GM10248 (cell line): ENCODE measurements around the gene ZNF28.
"Not testable (repeated sequence)": the region's sequence is repeated elsewhere in the genome, so short reads cannot be mapped to it uniquely, and the experiment has no call there.

ENCODE experiments used
- CTCF ChIA-PET: fragments of 300-600 bp; sonication (Branson Sonifier 250); formaldehyde crosslinking; extraction: SDS; loops from one replicate; lab custom pipeline; 2021; ENCODE audit warnings: antibody characterized with exemption; lab: Yijun Ruan, JAX
- POLR2A ChIA-PET: fragments of 350-650 bp; sonication (Branson Sonifier 250); formaldehyde crosslinking; extraction: SDS; loops from one replicate; lab custom pipeline; 2020; ENCODE audit warnings: antibody characterized with exemption; lab: Yijun Ruan, JAX
- DNase-seq: peaks from one replicate; pipeline ENCODE4 v3.0.0; 2012; ENCODE audit errors: extremely low spot score
- TF ChIP-seq, protein P1 (sequence below): IDR thresholded peaks from 2 replicates; pipeline ENCODE4 v1.5.1; 2012; ENCODE audit warnings: mild to moderate bottlenecking, low read depth; ENCODE audit errors: extremely low read depth, missing control alignments, control extremely low read depth

ZNF28 gene

DNA sequence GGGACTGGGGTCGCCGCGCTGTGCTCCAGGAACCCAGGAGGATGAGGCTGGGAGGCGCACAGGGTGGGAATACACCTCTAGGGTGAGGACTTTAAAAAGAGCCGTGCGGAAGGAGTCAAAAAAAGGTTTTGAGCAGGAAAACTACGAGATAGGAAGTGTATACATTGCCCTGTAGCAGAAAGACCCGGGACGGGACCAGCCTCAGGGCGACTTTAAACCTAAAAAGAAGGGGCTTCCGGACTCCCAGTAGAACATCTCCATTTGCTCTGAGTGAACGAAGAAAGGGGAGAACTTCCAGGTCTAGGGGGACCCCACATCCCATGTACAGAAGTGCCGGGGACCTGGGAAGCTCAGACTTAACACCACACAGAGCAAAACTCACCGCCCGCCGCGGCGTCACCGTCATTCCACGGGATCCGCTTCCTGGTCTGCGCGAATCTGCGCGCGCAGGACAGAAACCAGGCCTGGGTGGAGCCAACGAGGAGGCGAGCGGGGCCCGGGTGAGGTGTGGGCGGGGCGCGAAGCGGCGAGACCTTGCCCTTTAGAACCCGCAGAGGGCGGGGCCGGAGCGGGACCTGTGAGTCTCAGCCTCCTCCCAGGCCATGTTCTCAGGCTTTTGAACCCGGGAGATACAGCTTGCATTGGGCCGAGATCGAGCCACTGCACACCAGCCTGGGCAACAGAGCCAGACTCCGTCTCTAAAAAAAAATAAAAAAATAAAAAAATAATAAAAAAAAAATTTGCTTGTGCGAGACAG, at the start of gene ZNF28:
ZNF28 (minus strand) TSS at position 430 of the 757 bp plus-strand sequence. CDS start 3,675 bp downstream, outside the sequence.
- DNase-seq = peak; percentile 40
- POLR2A ChIA-PET = interaction anchor here (0.6 kb wide), 1 partner anchor 1131 kb away, joined by 3 read pairs; no protein-coding TSS in a partner anchor
- CTCF ChIA-PET = interaction anchor here (0.6 kb wide), 1 partner anchor 11 kb away, joined by 4 read pairs; no protein-coding TSS in a partner anchor

DNA sequence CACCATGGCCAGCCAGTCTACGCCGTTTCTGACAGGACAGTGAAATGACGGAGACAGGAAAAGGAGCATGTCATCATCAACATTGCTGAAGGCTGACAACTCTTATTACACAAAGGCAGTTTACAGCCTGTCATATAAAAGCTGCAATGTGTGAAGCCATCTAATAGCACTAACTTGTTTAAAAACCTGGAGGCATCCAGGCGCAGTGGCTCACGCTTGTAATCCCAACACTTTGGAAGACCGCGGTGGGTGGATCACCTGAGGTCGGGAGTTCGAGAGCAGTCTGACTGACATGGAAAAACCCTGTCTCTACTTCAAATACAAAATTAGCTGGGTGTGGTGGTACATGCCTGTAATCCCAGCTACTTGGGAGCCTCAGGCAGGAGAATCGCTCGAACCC, 46.6 kb upstream of the ZNF28 start:
- DNase-seq, POLR2A ChIA-PET, CTCF ChIA-PET: not testable (repeated sequence)

DNA sequence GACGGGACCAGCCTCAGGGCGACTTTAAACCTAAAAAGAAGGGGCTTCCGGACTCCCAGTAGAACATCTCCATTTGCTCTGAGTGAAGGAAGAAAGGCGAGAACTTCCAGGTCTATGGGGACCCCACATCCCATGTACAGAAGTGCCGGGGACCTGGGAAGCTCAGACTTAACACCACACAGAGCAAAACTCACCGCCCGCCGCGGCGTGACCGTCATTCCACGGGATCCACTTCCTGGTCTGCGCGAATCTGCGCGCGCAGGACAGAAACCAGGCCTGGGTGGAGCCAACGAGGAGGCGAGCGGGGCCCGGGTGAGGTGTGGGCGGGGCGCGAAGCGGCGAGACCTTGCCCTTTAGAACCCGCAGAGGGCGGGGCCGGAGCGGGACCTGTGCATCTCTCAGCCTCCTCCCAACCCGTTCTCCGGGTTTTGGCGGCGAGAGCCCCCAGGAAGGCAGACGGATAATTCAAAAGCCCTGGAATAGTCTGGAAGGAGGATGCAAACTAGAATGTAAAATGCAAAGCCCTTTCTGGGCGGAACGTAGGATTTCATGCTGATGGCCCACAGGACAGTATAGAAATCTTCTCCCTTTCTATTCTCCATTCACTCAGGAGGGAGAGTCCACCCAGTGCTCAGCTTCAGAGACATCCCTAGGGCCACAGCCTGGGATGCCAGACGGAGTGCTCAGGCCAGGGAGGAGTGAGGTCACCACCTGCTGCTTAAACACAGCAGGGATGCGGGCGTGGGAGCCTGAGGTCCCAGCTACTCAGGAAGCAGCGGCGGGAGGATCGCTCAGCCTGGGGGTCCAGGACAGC, 36.2 kb upstream of the ZNF28 start, which contains the start of gene ZNF468:
ZNF468 (minus strand) TSS at position 242 of the 814 bp plus-strand sequence. CDS start 3,347 bp downstream, outside the sequence.
- DNase-seq = peak; percentile 65
- POLR2A ChIA-PET, CTCF ChIA-PET: not testable (repeated sequence)

DNA sequence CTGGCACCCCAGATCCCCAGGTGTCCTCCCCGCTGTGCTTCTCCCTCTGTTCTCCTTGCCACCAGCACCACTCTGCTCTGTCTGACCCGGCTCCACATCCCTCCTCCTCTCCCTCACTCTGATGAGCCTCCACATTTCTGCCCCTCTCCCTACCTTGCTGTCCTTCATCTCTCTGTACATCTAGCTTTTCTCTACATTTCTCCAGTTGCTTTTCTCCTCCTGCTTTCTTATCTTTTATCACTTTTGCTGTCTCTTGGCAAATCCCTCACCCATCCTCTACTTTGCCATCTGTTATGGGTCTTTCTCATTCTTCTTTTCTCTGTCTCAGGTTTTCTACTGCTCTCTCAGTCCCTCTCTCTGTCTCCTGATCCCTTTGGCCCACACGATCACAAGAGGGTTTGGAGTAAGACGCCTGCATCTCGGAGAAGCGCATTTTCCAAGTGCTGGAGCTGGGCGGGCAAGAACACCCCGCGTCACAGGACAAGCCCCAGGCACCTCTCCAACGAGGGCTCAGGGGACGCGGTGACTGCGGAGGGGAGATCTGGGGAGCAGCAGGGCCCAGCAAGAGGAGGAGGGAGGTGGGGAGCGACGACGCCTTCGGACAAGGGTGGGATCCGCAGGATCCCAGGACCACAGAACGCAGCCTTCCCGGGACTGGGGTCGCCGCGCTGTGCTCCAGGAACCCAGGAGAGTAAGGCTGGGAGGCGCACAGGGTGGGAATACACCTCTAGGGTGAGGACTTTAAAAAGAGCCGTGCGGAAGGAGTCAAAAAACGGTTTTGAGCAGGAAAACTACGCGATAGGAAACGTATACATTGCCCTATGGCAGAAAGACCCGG, 35.3 kb upstream of the ZNF28 start:
- peak; percentile 9 for DNase-seq
- CTCF ChIA-PET, POLR2A ChIA-PET: not testable (repeated sequence)

DNA sequence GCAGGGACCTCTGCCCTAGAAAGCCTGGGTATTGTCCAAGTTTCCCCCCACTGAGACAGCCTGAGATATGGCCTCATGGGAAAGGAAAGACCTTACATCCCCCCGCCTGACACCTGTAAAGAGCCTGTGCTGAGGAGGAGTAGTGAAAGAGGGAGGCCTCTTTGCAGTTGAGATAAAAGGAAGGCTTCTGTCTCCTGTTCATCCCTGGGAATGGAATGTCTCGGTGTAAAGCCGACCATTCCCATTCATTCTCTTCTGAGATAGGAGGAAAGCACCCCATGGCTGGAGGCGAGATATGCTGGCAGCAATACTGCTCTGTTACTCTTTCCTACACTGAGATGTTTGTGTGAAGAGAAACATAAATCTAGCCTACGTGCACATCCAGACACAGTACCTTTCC, 25.9 kb upstream of the ZNF28 start:
- POLR2A ChIA-PET, CTCF ChIA-PET: not testable (repeated sequence)

DNA sequence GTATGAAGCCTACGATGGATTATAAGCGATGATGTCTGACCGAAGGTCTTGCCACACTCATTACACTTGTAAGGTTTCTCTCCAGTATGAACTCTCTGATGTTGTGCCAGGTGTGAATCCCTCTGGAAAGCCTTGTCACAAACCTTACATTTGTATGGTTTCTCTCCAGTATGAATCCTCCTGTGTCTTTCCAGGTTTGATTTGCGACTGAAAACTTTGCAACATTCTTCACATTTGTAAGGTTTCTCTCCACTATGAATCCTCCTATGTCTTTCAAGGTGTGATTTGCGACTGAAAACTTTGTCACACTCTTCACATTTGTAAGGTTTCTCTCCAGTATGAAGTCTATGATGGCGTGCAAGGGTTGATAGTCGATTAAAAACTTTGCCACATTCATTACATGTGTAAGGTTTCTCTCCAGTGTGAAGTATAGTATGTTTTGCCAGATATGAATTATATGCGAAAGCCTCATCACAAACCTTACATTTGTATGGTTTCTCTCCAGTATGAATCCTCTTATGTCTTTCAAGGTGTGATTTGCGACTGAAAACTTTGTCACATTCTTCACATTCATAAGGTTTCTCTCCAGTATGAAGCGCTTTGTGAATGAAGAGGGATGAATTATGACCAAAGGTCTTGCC, 19.5 kb upstream of the ZNF28 start:
- DNase-seq, POLR2A ChIA-PET, CTCF ChIA-PET: not testable (repeated sequence)

More for the DNA sequence above, 25.9 kb upstream of the ZNF28 start:
- DNase-seq = not testable (repeated sequence)

DNA sequence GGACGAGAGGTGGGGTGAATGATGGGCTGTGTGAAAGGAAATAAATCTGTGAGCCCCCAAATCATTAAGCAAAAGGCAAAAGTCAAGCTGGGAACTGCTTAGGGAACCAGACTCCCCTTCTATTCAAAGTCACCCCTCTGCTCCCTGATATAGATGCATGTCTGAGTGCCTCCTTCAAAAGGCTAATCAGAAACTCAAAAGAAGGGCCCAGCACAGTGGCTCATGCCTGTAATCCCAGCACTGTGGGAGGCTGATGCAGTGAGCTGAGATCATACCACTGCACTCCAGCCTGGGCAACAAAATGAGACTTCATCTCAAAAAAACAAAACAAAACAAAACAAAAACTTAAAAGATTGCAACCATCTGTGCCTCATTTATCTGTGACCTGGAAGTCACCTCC, 12.9 kb upstream of the ZNF28 start:
- CTCF ChIA-PET, POLR2A ChIA-PET, DNase-seq: not testable (repeated sequence)

DNA sequence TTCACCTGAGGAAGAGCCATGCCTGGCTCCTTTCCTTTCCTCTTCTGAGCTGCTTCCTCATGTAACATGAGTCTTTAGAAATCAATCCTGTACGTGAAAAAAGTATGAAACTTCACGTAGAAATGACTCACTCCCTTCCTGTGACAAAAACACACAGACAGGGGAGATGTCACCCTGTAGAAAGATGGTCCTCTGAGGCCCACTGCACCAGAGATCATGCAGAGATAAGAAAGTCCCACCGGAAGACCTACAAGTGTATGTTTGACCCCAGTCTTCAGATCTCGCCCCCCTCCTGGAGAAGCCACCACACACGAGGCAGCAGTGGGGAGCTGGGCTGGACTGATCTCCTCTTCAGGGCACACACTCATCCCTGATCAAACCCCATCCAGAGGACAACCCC, 12.1 kb upstream of the ZNF28 start:
- CTCF ChIA-PET, DNase-seq, POLR2A ChIA-PET: not testable (repeated sequence)

DNA sequence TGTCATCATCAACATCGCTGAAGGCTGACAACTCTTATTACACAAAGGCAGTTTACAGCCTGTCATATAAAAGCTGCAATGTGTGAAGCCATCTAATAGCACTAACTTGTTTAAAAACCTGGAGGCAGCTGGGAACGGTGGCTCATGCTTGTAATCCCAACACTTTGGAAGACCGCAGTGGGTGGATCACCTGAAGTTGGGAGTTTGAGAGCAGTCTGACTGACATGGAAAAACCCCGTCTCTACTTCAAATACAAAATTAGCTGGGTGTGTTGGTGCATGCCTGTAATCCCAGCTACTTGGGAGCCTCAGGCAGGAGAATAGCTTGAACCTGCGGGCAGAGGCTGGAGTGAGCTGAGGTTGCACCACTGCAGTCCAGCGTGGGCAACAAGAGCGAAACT, 8.4 kb upstream of the ZNF28 start:
- CTCF ChIA-PET, DNase-seq, POLR2A ChIA-PET: not testable (repeated sequence)

DNA sequence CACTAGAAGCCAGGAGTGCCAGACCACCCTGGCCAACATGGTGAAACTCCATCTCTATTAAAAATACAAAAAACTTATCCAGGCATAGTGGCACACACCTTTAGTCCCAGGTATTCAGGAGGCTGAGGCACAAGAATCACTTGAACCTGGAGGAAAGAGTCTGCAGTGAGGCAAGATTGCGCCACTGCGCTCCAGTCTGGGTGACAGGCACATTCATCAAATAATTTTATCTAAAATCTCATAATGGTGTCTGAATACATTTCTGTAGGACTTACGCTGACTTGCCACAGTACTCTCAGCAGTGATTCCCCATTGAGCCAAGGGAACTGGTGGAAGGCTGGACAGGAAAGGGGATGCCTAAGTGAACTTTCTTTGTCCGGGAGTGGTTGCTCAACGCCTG, 4.3 kb upstream of the ZNF28 start:
- TF ChIP-seq, protein P1, sequence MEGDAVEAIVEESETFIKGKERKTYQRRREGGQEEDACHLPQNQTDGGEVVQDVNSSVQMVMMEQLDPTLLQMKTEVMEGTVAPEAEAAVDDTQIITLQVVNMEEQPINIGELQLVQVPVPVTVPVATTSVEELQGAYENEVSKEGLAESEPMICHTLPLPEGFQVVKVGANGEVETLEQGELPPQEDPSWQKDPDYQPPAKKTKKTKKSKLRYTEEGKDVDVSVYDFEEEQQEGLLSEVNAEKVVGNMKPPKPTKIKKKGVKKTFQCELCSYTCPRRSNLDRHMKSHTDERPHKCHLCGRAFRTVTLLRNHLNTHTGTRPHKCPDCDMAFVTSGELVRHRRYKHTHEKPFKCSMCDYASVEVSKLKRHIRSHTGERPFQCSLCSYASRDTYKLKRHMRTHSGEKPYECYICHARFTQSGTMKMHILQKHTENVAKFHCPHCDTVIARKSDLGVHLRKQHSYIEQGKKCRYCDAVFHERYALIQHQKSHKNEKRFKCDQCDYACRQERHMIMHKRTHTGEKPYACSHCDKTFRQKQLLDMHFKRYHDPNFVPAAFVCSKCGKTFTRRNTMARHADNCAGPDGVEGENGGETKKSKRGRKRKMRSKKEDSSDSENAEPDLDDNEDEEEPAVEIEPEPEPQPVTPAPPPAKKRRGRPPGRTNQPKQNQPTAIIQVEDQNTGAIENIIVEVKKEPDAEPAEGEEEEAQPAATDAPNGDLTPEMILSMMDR = no peak
- ChIA-PET CTCF (no interaction called here), POLR2A (no interaction called here)
- no peak for DNase-seq

DNA sequence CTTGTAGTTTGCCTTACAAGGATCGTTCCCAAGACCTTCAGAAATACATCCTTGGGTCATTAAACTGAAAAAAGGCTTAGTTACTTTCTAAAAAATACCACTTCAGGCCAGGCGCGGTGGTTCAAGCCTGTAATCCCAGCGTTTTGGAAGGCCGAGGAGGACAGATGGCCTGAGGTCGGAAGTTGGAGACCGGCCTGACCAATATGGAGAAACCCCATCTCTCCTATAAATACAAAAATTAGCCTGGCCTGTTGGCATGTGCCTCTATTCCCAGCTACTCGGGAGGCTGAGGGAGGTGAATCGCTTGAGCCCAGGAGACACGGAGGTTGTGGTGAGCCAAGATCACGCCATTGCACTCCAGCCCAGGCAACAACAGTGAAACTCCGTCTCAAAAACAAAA, 2.2 kb upstream of the ZNF28 start:
- CTCF ChIA-PET = interaction anchor here (1.3 kb wide), 1 partner anchor 10 kb away, joined by 3 read pairs; no protein-coding TSS in a partner anchor
- DNase-seq = no peak
- POLR2A ChIA-PET = no interaction called here
- TF ChIP-seq, protein P1 = no peak

DNA sequence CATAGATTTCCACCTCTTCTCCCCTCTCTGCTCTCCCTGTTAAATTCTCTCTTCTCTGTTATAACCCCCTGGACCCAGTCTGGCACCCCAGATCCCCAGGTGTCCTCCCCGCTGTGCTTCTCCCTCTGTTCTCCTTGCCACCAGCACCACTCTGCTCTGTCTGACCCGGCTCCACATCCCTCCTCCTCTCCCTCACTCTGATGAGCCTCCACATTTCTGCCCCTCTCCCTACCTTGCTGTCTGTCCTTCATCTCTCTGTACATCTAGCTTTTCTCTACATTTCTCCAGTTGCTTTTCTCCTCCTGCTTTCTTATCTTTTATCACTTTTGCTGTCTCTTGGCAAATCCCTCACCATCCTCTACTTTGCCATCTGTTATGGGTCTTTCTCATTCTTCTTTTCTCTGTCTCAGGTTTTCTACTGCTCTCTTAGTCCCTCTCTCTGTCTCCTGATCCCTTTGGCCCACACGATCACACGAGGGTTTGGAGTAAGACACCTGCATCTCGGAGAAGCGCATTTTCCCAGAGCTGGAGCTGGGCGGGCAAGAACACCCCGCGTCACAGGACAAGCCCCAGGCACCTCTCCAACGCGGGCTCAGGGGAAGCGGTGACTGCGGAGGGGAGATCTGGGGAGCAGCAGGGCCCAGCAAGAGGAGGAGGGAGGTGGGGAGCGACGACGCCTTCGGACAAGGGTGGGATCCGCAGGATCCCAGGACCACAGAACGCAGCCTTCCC, 795 bp downstream of the ZNF28 start:
- POLR2A ChIA-PET, DNase-seq: not testable (repeated sequence)
- CTCF ChIA-PET = interaction anchor here (0.6 kb wide), 1 partner anchor 11 kb away, joined by 4 read pairs; no protein-coding TSS in a partner anchor
